HG03097 (cell line): ENCODE results near the gene DRAP1.
"Not testable (repeated sequence)": the region's sequence is repeated elsewhere in the genome, so short reads cannot be mapped to it uniquely, and the experiment has no call there.

ENCODE experiments used
- ATAC-seq: cut with Tn5 transposase; IDR thresholded peaks from one replicate; pipeline ENCODE4 v1.9.1; 2021; ENCODE audit not compliant: unreplicated experiment, low FRiP score

The DRAP1 gene

GRCh38 chr11:65885808-65886536 is 33.3 kb upstream of the DRAP1 start:
- ATAC-seq: no peak

DNA sequence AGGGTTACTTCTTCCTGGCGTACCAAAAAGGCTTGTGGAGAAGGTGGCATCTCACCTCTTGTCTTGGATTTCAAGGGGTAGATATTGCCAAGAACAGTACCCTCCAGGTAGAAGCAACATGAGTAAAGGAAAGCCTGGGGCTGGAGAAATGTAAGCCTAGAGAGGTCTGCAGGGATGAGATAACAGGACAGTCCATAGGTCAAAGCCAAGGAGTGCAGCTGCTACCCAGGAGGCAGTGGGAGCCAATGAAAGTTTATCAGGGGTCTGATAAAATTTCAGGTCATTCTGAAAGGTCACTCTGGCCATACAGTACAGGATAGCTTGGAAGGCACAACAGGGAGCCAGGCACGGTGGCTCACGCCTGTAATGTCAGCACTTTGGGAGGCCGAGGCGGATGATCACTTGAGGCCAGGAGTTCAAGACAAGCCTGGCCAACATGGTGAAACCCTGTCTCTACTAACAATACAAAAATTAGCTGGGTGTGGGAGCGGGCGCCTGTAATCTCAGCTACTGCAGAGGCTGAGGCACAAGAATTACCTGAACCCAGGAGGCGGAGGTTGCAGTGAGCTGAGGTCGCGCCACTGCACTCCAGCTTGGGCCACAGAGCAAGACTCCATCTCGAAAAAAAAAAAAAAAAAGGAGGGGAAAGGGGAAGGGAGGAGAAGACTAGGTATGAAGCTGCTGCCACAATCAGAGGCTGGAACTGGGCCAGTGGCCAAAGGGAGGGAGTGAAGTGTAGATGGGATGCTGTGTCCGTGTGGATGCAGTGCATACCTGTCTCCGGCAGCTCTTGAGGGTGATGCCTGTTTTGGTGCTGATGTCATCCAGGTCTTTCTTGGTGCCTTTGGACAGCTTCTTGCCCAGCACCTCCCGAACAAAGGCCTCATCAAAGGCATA is 32.2 kb upstream of the DRAP1 start:
- ATAC-seq: no peak

DNA sequence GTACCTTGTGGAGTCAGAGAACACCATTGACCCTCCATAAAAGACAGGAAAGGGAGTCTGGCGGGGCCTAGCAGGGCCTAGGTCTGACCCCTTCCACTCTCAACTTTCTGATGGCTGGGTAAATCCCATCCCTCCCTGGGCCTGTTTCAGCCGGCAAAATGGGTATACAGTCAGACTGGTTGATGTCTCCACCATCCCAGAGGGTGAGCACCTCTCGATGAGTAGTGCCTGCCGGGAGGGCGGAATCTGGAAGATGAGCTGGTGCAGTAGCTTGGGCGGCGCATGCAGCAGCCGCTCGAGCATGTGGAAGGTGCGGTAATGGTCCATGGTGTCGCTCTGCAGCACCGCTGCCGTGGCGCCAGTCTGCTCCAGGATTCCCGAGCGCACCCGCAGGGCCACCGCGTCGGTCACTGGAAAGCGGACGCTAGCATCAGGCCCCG is 31.5 kb upstream of the DRAP1 start:
- ATAC-seq: no peak

DNA sequence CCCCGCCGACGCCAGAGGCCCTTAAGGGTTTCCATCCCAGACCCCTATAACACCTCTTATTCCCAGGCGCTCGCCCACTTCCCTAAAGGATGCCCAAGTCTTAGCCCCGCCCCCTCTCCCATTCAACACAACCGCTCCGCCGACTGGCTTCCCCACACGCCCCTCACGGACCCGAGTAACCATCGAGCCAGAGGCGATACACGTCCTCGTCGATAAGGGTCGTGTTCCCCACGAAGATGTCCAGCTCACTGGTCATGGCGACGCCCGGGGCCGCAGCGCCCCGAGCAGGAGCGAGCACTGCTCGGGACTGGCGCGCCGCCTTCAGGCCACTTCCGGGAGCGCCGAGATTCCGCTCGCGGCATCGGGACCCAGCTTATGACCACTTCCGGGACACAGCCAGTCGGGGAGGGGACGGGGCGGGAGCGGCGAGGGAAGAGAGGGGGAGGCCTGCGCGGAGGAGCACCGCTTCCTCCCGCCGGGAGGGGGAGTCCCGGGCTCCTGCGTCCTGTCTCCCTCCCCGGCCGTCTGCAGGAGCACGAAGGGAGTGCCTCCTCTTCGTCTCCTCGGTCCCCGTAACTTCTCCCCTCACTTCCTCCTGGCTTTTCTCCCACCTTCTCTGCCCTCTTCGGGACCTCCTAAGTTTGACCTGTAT is 30.9 kb upstream of the DRAP1 start, which contains the start of gene FIBP:
TSS of gene FIBP (minus strand) at position 309 of the 652 bp plus-strand sequence. CDS start at position 256, 53 bp downstream.
- peak; percentile 38 for ATAC-seq

- ATAC-seq: peak; percentile 45
Measured at GRCh38 chr11:65890324-65891218, 28.7 kb upstream of the DRAP1 start, which contains the start of gene CCDC85B. TSS of gene CCDC85B (plus strand) at chr11:65890673. CDS start at chr11:65890784, 111 bp downstream.

- no peak for ATAC-seq
Measured at GRCh38 chr11:65891219-65892136, 27.7 kb upstream of the DRAP1 start.

GRCh38 chr11:65892137-65892540 is 27.1 kb upstream of the DRAP1 start:
- not testable (repeated sequence) for ATAC-seq

DNA sequence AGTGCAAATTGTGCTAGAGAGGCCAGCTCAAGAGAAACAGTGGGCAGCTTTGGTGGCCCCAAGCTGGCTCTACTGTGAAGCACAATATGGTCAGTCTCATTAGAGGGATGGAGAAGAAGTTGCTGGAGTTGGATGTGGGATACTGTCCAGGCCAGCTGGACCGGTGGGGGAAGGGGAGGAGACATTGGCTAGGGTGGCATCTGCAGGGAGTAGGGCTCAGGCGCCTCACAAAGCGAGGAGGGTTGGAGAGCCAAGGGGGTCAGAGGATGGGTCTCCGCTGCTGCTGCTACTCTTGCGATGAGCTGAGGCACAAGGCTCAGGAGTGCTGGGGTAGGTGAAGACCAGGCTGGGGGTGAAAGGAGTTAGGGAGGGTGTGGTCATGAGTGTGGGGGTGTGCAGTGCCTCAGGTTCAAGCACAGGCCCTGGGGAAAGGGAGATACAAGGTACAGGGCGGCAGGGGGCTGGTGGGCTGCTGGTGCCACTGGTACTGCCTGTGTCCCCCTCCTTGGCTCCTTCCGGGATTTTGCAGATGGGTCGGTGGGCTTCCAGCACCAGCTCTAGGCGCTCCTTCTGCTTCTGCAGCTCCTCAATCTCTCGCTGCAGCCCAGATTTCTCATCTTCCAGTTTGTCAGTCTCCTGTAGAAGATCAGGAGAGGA is 26.4 kb upstream of the DRAP1 start:
- no peak for ATAC-seq

- ATAC-seq: no peak
Measured at GRCh38 chr11:65894034-65894591, 25.1 kb upstream of the DRAP1 start.

DNA sequence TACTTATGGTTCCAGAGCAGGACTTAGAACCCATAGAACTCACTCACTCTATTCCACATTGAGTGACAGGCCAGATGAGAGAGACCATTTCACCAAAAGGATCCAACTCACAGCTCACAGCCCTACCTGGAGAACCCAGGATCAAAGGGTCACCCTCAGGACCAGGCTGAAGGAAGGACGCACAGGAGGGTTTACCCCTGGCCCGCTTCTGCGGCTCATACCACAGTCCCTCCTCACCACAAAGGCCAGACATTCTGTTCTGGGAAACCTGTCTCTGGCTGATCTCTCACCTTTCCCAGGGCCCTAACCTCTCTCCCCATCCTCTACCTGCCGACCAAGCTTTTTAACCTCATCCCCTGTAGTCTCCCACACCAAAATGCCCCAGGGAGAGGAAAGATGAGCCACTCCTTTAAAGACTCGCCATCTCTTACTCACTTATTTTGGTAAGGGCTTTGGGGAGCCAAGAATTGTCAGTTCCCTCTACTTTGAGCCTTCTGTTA is 23.7 kb upstream of the DRAP1 start:
- ATAC-seq: no peak

DNA sequence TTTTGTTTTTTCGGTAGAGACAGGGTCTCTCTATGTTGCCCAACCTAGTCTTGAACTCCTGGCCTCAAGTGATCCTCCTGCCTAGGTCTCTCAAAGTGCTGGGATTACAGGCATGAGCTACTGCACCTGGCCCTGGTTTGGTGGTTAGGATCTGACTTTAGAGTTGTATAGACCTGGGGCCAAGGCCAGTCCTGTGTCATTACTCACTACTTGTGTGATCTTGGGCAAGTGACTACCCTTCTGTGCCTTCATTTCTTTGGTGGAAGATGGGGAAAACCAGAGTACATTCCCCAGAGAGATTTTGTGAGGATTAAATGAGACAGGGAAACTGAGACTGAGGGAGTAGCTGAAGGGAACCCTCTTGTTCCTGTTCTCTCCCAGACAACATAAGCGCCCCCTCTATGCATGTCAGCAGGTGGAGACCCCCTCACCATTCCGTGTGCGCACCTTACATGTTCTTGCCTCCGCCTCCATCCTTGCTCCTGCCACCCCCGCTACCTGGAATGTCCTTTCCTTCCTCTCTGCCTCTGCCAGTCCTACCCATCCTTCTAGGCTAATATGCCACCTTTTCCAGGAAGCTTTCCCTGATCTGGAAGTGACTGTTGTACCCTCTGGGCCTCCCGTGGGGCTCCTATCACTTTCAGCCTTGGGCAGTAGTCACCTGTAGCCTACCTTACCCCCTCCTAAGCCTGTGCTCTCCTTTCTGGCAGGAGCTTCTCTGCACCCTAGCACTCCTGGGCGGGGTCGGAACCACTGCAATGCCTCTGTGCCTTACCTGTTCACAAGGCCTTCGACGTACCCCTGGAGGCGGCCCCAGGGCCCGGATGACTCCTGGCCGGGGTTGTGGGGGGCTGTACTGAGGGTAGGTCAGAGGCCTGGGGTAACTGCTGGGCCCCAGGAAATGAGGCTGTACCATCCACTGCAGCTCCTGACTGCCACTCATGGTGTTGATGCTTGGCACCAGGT is 22.9 kb upstream of the DRAP1 start:
- no peak for ATAC-seq

DNA sequence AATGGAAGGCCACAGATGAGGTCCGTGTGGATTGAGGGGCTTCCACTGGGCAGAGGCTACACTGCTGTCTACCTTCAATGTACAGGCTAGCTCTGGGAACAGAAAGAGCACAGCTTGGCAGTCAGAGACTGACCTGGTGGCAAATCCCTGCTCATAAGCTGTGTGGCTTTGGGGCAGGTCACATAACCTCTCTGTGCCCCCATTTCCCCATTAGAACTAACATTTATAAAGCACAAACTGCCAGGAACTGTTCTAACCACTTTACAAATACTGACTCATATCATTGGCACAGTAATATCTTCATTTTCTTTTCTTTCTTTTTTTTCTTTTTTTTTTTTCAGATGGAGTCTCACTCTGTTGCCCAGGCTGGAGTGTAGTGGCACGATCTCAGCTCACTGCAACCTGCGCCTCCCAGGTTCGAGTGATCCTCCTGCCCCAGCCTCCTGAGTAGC is 22.2 kb upstream of the DRAP1 start:
- no peak for ATAC-seq

DNA sequence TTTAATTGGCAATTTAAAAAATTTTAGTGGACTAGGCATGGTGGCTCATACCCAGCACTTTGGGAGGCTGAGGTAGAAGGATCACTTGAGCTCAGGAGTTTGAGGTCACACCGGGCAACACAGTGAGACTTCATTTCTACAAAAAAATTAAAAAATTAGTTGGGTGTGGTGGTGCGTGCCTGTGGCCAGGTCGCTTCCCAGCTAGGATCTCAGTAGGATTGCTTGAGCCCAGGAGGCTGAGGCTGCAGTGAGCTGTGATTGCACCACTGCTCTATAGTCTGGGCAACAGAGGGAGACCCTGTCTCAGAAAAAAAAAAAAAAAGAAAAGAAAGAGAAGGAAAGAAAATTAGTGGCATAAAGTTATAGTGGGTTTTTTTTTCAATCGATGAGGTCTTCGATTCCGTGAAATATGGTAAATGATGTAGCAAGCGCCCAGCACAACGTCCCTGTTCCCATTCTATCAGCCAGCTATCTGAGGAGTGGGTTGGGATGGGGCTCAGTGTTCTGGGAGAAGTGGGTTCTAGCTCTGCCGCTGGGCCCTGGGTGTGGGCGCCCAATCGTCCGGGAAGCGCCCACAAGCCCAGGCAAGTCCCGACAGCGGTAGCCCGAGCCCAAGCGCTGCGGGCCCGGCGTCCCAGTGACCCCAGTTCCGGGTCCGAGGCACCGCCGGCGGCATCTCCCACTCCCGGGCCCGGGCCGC is 20.4 kb upstream of the DRAP1 start:
- ATAC-seq: no peak

DNA sequence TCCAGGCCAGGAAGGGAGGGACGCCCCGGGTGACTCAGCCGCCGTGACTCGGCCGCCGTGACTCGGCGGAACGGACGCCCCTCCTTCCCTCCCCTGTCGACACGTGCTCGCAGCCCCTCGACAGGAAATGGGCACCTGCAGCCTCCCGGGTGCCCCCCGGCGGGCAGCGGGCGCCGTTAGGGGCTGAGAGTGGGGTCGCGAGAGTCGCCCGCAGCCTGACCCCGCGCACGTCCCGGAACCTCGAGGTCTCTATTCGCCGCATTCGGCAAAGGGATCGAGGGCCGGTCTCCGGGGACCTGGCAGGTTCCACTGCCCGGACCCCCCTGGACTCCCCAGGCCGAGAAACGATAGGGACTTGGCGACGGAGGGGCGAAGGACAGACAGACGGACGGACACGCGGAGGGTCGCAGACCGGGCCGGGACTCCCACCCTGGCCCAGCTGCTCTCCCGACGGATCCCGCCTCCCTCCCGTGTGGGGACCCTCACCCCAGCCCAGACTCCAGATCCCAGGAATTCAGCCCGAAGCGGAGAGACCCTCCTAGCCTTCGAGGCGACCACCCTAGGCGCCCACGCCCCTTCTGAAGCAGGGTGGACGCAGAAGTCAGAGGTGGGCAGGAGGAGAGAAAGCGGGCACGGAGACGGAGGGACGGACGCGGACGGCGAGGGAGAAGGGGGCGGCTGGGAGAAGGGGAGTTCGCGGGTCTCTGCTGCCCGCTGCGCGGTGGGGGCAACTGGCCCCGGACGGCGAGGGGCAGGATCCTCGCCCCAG is 19.7 kb upstream of the DRAP1 start:
- no peak for ATAC-seq

DNA sequence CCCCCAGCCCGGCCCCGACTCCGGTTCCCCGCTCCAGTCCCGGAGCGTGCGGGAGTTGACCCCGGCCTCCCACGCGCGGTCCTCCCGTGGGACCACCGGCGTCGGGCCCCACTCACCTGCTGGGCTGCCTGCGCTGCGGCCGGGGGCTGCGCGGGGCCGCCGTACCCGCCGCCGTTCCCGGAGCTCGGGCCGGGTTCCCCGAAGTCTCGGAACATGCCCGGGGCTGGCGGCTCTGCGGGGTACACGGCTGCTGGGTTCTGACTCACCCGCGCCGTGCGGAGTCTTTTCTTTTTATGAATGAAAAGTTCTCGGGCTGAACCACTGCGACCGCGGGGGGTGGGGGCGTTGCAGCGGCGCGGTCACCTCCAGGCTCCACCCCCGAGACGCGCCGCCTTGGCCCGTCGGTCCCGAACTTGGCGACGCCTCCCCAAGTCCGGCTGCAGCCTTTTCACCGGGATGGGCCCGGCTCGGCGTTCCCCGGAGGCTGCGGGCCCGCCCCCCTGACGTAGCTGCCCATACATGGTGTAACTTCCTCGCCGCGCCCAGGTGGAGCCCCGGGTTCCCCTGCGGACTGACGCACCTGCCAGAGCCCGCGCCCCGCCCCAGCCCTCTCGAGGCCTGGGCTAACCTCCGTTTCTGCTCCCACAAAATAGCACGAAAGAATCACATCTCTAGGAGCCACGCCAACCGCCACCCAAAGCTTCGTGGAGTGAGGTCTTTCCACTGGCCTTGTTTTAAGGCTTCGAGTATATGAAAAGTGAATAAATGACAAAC is 18.9 kb upstream of the DRAP1 start, which contains the start of gene FOSL1:
TSS of gene FOSL1 (minus strand) at position 264 of the 774 bp plus-strand sequence. CDS start at position 215, 49 bp downstream.
- peak; percentile 79 for ATAC-seq
